Calu3 (cell line): ENCODE results near the gene CD200R1. TPM values are rescaled to one million over a fixed set of nuclear protein-coding genes. Genes with fewer than 3 reads are reported as not detected.

Experiments
- BruUV-seq: library from RNA; stranded (reverse); fragments of 400-500 nt; replicated peaks from 2 replicates; lab custom pipeline; 2021; lab: Mats Ljungman, UMichigan
- CTCF ChIA-PET: fragments of 300-600 bp; sonication (Branson Sonifier 250); formaldehyde crosslinking; loops from one replicate; lab custom pipeline; 2022; ENCODE audit warnings: antibody characterized with exemption; lab: Charles Lee
- DNase-seq: peaks from one replicate; pipeline ENCODE4 v3.0.0; 2022
- H3K27ac Mint-ChIP-seq: one replicate; pipeline ENCODE4 v1.8.0; 2022; ENCODE audit warnings: mixed read lengths; ENCODE audit not compliant: unreplicated experiment
- H3K27me3 Mint-ChIP-seq: one replicate; pipeline ENCODE4 v1.8.0; 2022; ENCODE audit warnings: mixed read lengths; ENCODE audit not compliant: unreplicated experiment
- H3K36me3 Mint-ChIP-seq: one replicate; pipeline ENCODE4 v1.8.0; 2022; ENCODE audit warnings: mild to moderate bottlenecking, moderate library complexity, mixed read lengths; ENCODE audit not compliant: insufficient read depth, unreplicated experiment
- H3K4me1 Mint-ChIP-seq: one replicate; pipeline ENCODE4 v1.8.0; 2022; ENCODE audit warnings: mild to moderate bottlenecking, low read depth, mixed read lengths; ENCODE audit not compliant: unreplicated experiment
- H3K4me3 Mint-ChIP-seq: one replicate; pipeline ENCODE4 v1.8.0; 2022; ENCODE audit warnings: mild to moderate bottlenecking, low read depth, moderate library complexity, mixed read lengths; ENCODE audit not compliant: unreplicated experiment
- H3K9me3 Mint-ChIP-seq: one replicate; pipeline ENCODE4 v1.8.0; 2022; ENCODE audit warnings: low read depth, mixed read lengths; ENCODE audit not compliant: unreplicated experiment
- CTCF ChIP-seq: fragments of 200-600 bp; IDR thresholded peaks from one replicate; pipeline ENCODE4 v1.8.0; 2022; ENCODE audit warnings: antibody characterized with exemption; ENCODE audit not compliant: unreplicated experiment
- intact Hi-C: fragments of 100-400 bp; cut with micrococcal nuclease; formaldehyde crosslinking; loops from one replicate; pipeline ENCODE4 v1.10.0; 2022; ENCODE audit not compliant: unreplicated experiment
- total RNA-seq: library from RNA; stranded (reverse); gene quantifications from 2 replicates; pipeline ENCODE4 v1.2.3, GENCODE V29; 2022

Gene CD200R1
- total RNA-seq, 1 experiment from 2014 or later, result not detected

- TF ChIP-seq CTCF, result no peak
- CTCF ChIA-PET, result no interaction called here
- Mint-ChIP-seq H3K36me3 (no peaks in the 10 kb centered on the region), H3K4me3 (no peak overlapping the region), H3K4me1 (no peaks in the 10 kb centered on the region), H3K9me3 (no peaks in the 10 kb centered on the region), H3K27me3 (peaks cover 15% of the 10 kb centered on the region), H3K27ac (no peak overlapping the region)
- no peak for DNase-seq
- no TSS peak for BruUV-seq
- intact Hi-C loops, result no loop called here
Measured at GRCh38 chr3:112875561-112875960, 99.3 kb downstream of the CD200R1 start.

GRCh38 chr3:112874725-112875124 is 100.2 kb downstream of the CD200R1 start:
- no TSS peak for BruUV-seq
- no peak for TF ChIP-seq CTCF
- intact Hi-C loops, result no loop called here
- Mint-ChIP-seq H3K27me3 (peaks cover 7% of the 10 kb centered on the region), H3K27ac (no peak overlapping the region), H3K4me1 (no peaks in the 10 kb centered on the region), H3K9me3 (no peaks in the 10 kb centered on the region), H3K4me3 (no peak overlapping the region), H3K36me3 (no peaks in the 10 kb centered on the region)
- no peak for DNase-seq
- CTCF ChIA-PET, result no interaction called here

GRCh38 chr3:112873632-112874031 is 101.3 kb downstream of the CD200R1 start:
- TF ChIP-seq CTCF, result no peak
- H3K9me3 Mint-ChIP-seq, result peaks cover 2% of the 10 kb centered on the region
- no peak overlapping the region for H3K4me3 Mint-ChIP-seq
- CTCF ChIA-PET, result no interaction called here
- no peak overlapping the region for H3K27ac Mint-ChIP-seq
- intact Hi-C loops, result no loop called here
- H3K4me1 Mint-ChIP-seq, result no peaks in the 10 kb centered on the region
- H3K27me3 Mint-ChIP-seq, result no peaks in the 10 kb centered on the region
- no peak for DNase-seq
- no peaks in the 10 kb centered on the region for H3K36me3 Mint-ChIP-seq
- BruUV-seq, result no TSS peak

GRCh38 chr3:112871735-112872134 is 103.2 kb downstream of the CD200R1 start:
- Mint-ChIP-seq H3K4me1 (no peaks in the 10 kb centered on the region), H3K27ac (no peak overlapping the region), H3K36me3 (no peaks in the 10 kb centered on the region), H3K9me3 (peaks cover 2% of the 10 kb centered on the region), H3K27me3 (no peaks in the 10 kb centered on the region), H3K4me3 (no peak overlapping the region)
- DNase-seq, result no peak
- CTCF ChIA-PET, result no interaction called here
- BruUV-seq, result no TSS peak
- no peak for TF ChIP-seq CTCF
- intact Hi-C loops, result no loop called here

Other genes with a start within 250 kb of the CD200R1 start
- not detected in 2 replicates for gene CD200R1L, start 128.2 kb downstream of the CD200R1 start, total RNA-seq
- 8.1 and 8.3 TPM in 2 replicates for gene GTPBP8, start 15.9 kb upstream of the CD200R1 start, total RNA-seq
- gene BOC, start 236.5 kb upstream of the CD200R1 start, total RNA-seq, result 0.07 and 0.32 TPM in 2 replicates